HG02852 (cell line): Measurements from ENCODE around the gene SPDYC.

Experiments
- ATAC-seq: cut with Tn5 transposase; IDR thresholded peaks from one replicate; pipeline ENCODE4 v1.9.1; 2021; ENCODE audit warnings: mild to moderate bottlenecking, moderate library complexity; ENCODE audit not compliant: unreplicated experiment

SPDYC gene, protein sequence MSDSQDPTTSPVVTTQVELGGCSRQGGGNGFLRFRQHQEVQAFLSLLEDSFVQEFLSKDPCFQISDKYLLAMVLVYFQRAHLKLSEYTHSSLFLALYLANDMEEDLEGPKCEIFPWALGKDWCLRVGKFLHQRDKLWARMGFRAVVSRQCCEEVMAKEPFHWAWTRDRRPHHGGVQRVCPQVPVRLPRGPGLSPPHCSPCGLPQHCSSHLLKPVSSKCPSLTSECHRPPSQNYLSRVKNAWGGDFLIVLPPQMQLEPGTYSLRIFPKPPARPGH

DNA sequence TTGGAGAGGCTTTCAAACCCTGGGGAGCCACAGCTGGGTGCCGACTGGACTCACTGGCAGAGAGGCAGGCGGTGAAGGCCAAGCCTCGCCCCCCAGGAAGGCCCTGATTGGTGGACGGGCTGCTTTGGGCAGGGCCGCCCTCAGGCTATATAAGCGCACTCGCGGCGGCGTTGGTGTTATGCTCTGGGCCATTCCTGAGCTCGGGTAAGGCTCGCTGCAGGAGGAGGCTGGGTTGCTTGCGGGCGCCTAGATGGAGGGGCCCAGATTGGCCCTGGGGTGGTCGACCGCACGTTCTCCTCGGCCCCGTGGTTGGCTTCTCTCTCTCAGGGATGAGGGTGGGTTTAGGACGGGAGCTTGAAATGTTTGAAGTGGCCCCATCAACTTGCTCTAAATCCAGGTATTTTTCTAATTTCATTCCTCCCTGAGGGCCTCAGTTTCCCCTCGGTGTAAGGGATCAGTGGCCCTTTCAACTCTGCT lies at the start of gene SPDYC:
SPDYC (plus strand) TSS at position 176 of the 477 bp plus-strand sequence. CDS start 1,125 bp downstream, outside the sequence.
- ATAC-seq = no peak

DNA sequence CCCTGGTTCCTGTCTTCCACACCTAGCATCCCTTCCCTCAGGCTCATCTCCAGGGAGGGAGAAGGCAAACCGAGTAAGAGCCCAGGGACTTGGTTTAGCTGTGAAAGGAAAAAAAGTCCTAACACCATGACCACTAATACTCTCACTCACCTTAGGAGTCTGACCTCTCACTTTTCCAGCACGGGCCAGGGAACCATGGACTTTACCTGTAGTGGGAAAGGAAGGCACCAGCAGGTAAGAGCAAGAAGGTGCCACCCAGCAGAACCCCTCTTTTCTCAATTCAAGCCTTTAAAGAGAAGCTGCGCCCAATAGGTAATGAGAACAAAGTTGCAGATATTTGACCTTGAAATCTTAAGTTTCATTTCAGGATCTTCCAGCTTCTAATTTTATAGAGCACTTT lies 49.2 kb upstream of the SPDYC start:
- no peak for ATAC-seq

DNA sequence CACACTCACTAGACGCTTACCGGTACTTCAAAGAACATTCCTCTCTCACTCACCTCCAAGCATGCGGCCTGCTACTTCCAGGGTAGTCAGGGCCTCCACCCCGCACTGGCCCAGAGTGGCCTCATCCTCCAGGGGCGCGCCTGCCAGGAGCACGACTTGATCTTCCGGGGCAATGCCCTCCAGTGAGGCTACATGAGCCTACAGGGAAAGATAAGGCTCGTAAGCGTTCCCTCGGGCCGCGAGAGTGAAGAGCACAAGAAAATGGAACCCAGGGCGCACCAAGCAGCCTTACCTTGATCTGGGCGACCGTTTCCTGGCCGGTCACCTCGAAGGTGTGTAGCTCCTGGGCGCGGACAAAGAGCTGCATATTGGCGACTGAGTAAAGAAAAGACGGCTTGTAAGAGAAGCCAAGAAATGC lies 48.6 kb upstream of the SPDYC start:
- ATAC-seq = no peak

DNA sequence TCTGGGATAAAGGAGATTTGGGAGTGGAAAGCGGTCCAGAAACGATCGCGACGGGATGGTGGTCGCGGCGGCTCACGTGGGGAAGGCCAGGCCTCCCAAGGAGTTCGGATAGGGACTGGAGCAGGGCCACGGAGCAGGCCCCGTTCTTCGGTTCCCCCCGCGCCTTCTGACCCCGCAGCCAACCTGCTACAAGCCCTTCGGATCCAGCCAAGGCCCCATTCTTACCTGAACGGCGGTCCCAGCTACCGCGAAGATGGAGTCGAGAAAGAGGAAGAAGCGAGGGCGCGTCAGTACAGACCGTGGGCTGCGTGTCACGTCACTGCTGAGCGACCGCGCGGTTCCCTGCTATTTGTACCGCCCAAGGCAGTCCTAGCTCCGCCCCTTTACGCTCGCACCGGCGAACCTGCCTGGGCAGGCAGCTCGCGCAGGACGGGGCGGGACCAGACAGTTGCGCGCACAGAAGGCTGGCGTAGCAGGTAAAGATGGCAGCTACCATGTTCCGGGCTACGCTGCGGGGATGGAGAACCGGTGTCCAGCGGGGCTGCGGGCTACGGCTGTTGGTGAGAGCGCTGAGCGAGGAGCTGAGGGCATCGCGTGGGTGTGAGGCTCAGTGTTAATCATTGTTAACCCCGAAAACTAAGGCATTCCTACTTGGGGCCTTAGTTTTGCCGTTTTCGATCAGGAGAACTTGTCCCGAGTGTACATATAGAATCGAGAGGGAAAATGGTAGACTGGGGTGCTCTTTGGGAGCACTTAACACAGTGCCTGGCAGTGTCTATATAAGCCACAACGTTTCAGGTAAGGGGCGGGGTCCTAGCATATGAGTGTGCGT lies 48.0 kb upstream of the SPDYC start, which contains the start of the genes FAU and MRPL49:
FAU (minus strand) TSS at position 270 of the 832 bp plus-strand sequence. CDS start 321 bp downstream, outside the sequence.
MRPL49 (plus strand) TSS at position 457 of the 832 bp plus-strand sequence; CDS start at position 483, 26 bp downstream.
- ATAC-seq = peak; percentile 64

DNA sequence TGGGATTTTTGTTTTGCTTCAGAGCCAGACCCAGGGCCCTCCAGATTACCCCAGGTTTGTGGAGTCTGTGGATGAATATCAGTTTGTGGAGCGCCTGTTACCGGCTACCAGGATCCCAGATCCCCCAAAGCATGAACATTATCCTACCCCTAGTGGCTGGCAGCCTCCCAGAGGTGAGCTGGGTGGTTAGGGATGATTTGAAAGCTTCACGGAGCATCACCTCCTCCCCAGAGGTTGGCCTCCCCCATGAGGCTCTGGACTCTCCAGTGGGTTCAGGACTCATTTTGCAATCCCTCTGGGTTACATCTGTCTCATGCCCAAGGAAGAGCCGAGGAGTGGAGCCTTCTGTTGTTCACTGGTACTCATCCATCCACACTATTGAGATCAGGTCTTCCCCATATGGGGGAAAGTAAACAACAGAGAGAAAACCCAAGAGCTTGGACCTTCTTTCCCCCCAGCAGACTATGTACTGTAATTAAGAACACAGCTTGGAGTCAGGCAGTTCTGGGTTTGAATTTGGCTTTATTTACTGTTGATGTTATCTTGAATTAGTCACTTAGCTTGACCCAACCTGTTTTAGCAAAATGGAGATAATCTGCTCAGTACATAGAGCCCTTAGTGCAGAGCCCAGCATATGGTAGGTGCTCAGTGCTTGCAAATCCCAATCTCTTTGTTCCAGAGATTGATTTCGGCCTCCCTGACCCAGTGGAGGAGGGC lies 45.4 kb upstream of the SPDYC start:
- ATAC-seq = no peak

DNA sequence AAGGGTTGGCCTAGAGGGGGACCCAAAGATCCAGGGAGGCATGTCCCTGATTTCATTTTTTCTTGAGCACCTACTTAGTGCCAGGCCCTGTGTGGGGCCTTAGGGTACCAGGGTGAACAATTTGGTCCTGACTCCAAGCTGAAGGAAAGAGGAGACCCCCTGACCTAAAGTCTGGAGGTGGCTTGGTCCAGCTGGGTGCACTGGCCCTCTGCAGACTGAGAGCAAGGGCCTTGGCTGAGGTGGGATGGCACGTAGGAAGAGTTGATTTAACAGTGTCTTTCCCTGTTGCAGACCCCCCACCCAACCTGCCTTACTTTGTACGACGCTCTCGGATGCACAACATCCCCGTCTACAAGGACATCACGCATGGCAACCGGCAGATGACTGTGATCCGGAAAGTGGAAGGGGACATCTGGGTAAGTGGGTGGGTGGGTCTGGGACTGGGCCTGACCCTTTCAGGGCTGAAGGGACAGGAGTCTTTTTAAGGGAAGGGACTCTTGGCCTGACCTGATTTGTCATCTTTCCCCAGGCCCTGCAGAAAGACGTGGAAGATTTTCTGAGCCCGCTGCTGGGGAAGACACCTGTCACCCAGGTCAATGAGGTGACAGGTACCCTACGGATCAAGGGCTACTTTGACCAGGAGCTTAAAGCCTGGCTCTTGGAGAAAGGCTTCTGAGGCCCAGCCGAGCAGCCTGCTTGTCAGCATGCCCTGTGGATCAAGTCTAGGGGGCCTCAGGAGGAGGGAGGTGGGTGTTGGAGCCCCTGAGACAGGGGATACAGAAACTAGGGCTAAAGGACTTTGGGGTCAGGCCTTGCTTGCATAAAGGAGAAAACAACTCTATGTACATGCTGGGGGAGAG lies 44.6 kb upstream of the SPDYC start:
- no peak for ATAC-seq

DNA sequence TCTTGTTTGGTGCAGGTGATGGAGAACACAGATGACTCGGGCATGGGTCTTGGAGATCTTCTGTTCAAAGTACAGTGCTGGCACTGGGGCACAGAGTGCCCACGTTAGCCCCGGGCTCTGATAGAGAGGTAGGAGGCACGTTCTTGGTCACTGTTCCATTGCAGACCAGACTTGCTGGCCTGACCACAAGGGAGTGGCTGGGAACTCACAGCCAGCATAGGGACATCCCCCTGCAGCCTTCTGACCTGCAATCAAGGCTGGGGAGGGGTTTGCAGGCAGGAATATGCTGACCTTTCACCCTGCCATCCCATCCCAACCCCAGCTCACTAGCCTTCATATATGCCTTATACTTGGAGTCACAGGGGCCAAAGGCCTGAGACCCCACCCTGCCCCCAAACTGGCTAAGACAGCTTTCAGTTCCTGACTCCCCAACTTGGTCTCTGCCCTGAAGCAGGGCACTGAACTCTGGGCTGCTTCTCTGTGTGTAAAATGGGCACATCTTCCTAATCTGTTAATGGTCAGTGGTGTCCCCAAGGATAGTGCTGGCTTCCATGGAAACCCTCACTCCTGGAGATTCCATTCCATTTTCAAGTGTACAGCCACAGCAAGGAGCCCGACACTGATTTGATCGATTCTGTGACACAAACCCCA lies 43.3 kb upstream of the SPDYC start:
- no peak for ATAC-seq

DNA sequence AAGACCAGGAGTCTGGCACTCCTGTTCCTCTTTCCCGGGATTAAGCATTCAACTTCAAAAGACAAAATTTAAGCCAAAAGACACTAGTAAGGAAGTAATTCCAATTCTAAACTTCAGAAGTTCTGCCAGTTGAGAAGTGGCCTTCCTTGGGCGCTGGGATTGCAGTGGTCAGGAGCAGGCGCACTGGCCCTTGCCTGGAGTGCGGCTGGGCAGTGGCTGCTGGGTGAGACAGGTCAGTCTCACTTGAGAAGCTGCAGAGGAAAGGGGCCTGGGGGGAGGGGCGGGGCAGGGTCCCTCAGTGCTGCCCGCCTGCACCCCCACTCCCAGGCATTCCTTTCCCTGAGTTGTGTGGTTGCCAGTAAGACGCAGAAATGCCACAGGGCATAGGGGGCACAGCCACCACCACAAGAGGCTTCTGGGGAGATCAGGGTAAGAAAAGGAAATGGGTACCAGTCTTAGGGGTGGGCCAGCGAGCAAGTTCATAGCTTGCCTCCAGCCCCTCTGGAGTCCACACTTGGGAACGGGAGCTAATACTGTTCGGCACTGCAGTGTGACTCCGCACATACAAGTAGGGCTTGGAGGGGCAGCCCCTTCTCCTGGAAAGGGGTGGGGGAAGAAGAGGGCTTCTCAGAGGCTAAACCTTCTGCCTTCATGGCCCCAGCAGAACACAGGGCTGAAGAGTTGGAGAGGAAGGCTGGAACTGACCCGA lies 42.4 kb upstream of the SPDYC start:
- no peak for ATAC-seq

DNA sequence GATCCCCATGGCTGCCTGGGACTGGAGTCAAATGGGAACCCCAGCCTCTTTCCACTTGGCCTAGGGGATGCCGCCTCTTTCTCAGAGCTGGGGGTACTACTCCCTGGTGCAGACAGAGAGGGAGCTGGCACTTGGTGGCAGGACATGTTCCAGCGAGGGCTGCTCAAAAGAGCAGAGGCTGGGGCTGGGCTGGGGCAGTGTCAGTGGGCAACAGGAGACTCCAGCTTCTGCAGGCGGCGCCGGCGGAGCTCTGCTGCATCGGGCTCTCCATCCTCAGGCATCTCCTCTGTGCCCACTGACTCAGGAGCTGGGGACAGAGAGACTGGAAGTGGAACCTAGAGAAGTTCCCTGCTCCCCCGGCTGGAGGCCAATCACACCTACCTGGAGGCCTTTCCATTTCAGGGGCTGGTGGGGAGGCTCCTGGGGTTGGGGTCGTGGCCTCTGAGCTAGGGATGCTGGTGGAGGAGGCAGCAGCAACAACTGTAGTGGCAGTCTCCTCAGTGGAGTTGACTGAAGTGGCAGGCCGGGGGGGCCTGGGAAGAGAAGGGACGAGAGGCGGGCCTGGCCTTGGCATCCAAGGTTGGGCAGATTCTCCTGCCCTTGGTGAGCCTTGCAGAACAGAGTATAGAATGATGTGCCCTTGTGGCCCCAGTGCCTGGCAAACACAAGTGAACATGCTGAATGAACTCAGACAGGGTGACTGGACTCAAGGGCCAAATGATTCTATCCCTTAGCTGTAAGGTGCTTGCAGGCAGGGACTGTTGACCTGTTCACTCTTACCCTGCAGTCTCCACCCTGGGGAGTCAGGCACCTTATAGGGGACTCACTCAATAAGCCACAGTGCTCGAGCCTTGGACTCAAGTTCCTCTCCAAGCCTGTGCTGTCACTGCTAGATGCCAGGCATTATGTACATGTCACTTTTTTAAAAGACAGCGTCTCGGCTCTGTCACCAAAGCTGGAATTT lies 41.6 kb upstream of the SPDYC start:
- no peak for ATAC-seq

DNA sequence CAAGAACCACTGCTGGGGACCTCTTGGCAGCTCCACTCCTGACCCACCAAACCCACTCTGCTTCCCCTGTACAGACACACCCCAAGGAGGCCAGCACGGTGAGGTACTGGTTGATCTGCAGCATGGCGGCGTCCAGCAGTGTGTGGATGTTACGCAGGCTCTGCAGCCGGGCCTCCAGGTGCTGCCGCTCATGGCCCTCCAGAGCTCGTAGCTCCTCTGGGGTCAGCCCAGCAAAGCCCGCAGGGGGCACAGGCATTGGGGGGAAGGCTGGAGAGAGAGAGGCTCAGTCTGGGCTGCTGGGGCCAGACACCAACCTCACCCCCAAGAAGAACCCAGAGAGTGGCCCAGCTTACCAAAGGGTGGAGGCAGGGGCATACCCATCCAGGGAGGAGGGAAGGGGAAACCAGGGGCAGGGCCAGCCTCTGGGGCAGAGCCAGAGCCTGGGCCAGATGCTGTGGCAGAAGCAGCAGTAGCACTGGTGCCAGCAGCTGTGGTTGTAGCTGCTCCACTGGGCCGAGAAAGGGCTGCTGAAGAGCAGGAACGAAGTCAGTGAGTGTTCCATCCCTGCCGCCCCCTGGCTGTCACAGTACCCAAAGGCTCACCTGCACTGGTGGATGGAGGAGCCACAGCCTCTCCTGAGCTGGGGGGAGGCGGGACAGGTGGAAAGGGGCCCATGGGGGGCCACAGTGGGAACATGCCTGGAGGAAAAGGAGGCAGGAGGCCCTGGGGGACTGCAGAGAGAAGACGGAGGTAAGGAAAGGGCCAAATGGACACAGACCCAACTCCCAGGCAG lies 40.2 kb upstream of the SPDYC start:
- ATAC-seq = no peak

DNA sequence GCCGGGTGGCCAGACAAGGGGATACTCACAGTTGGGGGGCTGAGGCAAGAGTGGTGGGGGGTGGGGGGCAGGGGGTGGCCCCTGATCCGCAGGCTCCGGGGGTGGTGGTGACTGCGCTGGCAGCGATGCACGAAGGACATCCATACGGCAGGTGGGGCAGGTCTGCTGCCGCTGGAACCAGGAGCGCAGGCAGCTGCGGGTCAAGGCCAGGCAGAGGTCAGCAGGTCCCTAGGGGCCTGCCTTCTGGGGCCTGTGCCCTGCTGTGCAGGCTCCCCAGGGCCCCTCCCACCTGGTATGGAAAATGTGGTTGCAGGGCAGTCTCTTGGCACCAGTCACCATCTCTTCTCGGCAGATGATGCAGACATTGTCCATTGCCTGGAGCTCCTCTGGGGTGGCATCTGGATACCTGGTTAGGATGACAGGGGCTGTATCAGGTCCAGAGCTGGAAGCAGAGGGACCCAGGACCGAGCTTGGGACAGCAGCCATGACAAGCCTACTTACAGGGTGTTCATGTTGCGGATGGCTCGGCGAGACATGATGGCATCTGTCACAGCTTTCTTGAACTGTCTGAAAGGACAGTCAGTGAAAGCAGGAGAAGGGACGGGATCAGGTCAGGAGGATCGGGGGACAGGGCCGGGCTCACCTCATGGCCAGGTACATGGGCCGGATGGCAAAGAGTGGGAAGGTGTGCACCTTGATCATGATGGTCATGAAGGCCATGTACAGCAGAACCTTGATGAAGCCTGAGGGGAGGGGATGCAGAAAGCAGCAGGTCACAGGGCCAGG lies 39.2 kb upstream of the SPDYC start:
- no peak for ATAC-seq

DNA sequence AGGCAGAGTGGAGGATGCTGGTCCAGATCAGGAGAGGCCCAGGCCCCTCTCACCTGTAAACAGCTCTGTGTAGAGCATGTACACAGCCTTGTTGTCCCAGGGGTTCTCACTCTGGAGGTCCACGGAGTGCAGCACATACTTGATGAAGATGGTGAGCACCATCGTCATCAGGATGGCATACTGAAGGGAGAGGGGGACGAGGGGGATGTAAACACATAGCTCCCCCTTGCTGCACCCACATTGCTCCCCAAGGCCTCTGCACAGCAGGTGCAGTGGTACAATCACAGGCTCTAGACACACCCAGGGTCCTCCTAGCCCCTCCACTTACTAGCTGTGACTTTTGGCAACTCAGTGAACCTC lies 38.6 kb upstream of the SPDYC start:
- ATAC-seq = no peak

DNA sequence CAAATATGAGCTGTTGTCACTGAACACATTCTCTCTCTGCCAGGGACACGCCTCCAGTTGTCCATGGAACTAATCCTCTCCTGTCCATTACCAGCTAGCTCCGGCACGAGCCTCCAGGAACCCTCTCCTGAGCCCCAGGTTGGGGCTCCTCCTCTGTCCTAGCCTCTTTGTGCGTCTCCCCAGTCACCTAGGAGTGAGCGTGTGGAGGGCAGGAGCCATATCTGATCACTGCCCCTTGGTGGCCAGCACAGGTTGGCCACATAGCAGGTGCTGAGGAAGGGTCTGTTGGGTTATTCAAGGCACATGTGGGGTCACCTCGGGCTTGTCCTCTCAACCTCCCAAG lies 38.2 kb upstream of the SPDYC start:
- ATAC-seq = no peak

DNA sequence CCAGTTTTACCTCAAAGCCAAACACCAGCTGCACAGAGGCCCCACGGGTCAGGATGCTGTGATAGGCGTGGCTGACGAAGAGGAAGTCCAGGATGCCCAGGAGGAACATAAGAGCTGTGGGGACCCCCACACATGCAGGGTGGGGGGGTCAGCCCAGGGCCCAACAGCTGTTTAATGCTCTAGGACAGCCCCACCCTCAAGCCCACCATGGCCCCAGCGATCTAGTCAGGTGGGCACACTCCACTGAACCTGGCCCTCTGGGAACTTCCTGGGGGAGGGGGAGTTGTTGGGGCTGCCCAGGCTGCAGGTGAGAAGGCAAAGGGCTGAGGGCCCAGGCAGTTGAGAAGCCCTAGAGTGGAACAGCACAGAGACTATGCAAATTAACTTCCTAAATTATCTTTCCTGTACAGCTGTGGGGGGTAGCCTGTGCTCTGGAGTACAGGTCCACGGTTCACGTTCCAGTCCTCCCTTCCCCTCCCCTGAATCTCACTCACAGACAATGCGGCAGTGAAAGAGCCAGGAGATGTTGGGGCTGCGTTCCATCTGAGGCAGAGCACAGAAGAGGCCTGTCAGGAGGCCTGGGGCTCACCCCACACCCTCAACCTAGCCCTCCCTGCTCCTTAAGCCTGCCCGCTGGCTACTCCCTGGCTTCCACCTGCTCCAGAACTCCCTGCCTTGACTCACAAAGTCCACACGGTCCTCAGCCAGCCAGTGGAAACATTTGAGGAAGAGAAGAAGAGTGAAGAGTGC lies 37.6 kb upstream of the SPDYC start:
- peak; percentile 54 for ATAC-seq

DNA sequence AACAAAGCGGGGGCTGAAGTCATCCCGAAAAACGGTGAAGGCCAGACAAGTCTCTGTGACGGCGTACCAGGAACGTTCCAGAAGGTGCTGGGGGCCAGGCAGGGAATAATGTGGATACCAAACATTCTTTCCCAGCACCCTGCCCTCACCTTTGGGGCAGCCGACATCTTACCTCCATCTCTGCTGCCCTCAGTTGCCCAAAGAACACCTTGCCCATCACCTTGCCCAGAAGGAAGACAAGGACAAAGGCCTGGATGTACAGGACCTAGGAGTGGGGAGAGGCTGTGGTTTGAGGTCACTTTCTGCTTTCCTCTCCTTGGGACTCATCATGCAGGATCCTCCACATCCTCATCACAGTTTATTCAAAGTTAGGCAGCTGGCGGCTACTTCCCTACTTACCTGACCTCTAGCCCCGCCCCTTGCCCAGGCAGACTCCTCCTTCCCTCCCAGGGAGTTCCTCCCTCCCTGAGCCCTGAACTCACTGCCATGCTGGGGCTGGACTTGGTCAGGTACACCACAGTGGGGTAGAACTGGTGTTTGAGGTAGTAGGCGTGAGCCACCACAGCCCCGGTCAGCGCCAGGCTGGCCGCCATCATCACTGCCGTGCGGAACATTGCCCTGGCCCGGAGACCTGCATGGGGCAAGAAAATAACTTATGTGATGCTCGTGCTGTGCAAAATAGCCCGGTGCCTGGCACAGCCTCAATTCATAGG lies 36.9 kb upstream of the SPDYC start:
- no peak for ATAC-seq
